IMR-90 (cell line): ENCODE measurements around the gene ZNF212.

Source experiments
- BHLHE40 ChIP-seq: fragments of 150-350 bp; IDR thresholded peaks from 2 replicates; pipeline ENCODE4 v1.6.1; 2016; ENCODE audit warnings: mild to moderate bottlenecking, low read depth, low read length
- CTCF ChIP-seq: conservative IDR thresholded peaks from 2 replicates; pipeline ENCODE4 v1.5.1; 2012; ENCODE audit warnings: mild to moderate bottlenecking, low read depth, low read length, improper control_type of control experiment
- MAZ ChIP-seq: IDR thresholded peaks from 2 replicates; pipeline ENCODE4 v1.6.1; 2012; ENCODE audit warnings: low read depth, mild to moderate bottlenecking, low read length, improper control_type of control experiment, moderate library complexity, borderline replicate concordance
- POLR2A ChIP-seq: IDR thresholded peaks from 2 replicates; pipeline ENCODE4 v1.6.1; 2012; ENCODE audit warnings: mild to moderate bottlenecking, low read depth, low read length
- RAD21 ChIP-seq: IDR thresholded peaks from 2 replicates; pipeline ENCODE4 v1.6.1; 2012; ENCODE audit warnings: low read length, improper control_type of control experiment
- RCOR1 ChIP-seq: IDR thresholded peaks from 2 replicates; pipeline ENCODE4 v1.6.1; 2012; ENCODE audit warnings: mild to moderate bottlenecking, low read length, improper control_type of control experiment; ENCODE audit not compliant: insufficient replicate concordance
- SMC3 ChIP-seq: fragments of 150-350 bp; IDR thresholded peaks from 2 replicates; pipeline ENCODE4 v1.6.1; 2016; ENCODE audit warnings: low read depth, mild to moderate bottlenecking, antibody characterized with exemption, low read length, moderate library complexity
- USF2 ChIP-seq: fragments of 150-350 bp; IDR thresholded peaks from 2 replicates; pipeline ENCODE4 v1.6.1; 2017; ENCODE audit warnings: mild to moderate bottlenecking, antibody characterized with exemption, low read length, low read depth

GRCh38 chr7:149191851-149192250 lies 47.6 kb upstream of the ZNF212 start:
- no peak for TF ChIP-seq CTCF
- TF ChIP-seq POLR2A: no peak
- TF ChIP-seq RAD21: no peak
- no peak for TF ChIP-seq BHLHE40
- no peak for TF ChIP-seq RCOR1
- no peak for TF ChIP-seq MAZ
- TF ChIP-seq USF2: no peak
- no peak for TF ChIP-seq SMC3
